B cell (primary cell): Measurements from ENCODE around the gene NKG7. TPM values are rescaled to one million over a fixed set of nuclear protein-coding genes. Genes with fewer than 3 reads are reported as not detected.
"Not testable (repeated sequence)": the region's sequence is repeated elsewhere in the genome, so short reads cannot be mapped to it uniquely, and the experiment has no call there.

Experiments used
- ATAC-seq: fragments of 200-7000 bp; cut with Tn5 transposase; one replicate; pipeline ENCODE4 v1.10.0; 2021; ENCODE audit warnings: low read depth, mild to moderate bottlenecking, moderate number of reproducible peaks, moderate library complexity
- CTCF ChIA-PET: fragments of 350-600 bp; sonication (Branson Sonifier 250); formaldehyde crosslinking; loops from one replicate; lab custom pipeline; 2021; ENCODE audit warnings: antibody characterized with exemption, inconsistent platforms; lab: Charles Lee
- POLR2A ChIA-PET: fragments of 350-600 bp; sonication (Branson Sonifier 250); formaldehyde crosslinking; loops from one replicate; lab custom pipeline; 2021; ENCODE audit warnings: antibody characterized with exemption; lab: Charles Lee
- DNase-seq: peaks from one replicate; pipeline ENCODE4 v3.0.0; 2013
- H2AFZ ChIP-seq: 2 replicates; pipeline ENCODE4 v1.6.1; 2012; ENCODE audit warnings: mild to moderate bottlenecking, low read depth, low read length; ENCODE audit not compliant: insufficient read depth, poor library complexity, severe bottlenecking
- H3K27ac ChIP-seq, 2 donors: 1 replicate in 1 of 2; 2 replicates in 1 of 2; pipeline ENCODE4 v1.5.1; 2012 to 2013; ENCODE audit warnings: low read length in 2 of 2, mild to moderate bottlenecking in 2 of 2, moderate library complexity in 1 of 2
- H3K27me3 ChIP-seq, 4 experiments: fragments of 200-600 bp in 1 of 4; sonication (generic) in 1 of 4; replicated peaks in 1 of 4; 1 replicate in 2 of 4; 2 replicates in 2 of 4; pipeline versions ENCODE4 v1.6.1 to v1.7.0; 2013 to 2016; ENCODE audit warnings: low read length in 3 of 4, mild to moderate bottlenecking in 2 of 4, mixed read lengths in 1 of 4, moderate library complexity in 1 of 4; ENCODE audit not compliant: insufficient read depth in 4 of 4, control insufficient read depth in 3 of 4; ENCODE audit errors: control extremely low read depth in 1 of 4
- H3K36me3 ChIP-seq, 2 experiments: replicated peaks in 1 of 2; 1 replicate in 1 of 2; 2 replicates in 1 of 2; pipeline versions ENCODE4 v1.6.1 to v1.7.1; 2013; ENCODE audit warnings: low read length in 1 of 2; ENCODE audit not compliant: insufficient read depth in 2 of 2, control insufficient read depth in 1 of 2; ENCODE audit errors: control extremely low read depth in 1 of 2, extremely low read depth in 1 of 2
- H3K4me1 ChIP-seq, 2 donors: fragments of 200-600 bp in 1 of 2; sonication (generic) in 1 of 2; 1 replicate in 1 of 2; 2 replicates in 1 of 2; pipeline versions ENCODE4 v1.5.1 to v1.6.1; 2013 to 2017; ENCODE audit warnings: low read length in 2 of 2; ENCODE audit not compliant: control insufficient read depth in 2 of 2, insufficient read depth in 2 of 2
- H3K4me2 ChIP-seq: replicated peaks from 2 replicates; pipeline ENCODE3; 2012; ENCODE audit warnings: mild to moderate bottlenecking, low read depth, low read length; ENCODE audit not compliant: poor library complexity, severe bottlenecking
- H3K4me3 ChIP-seq, 5 experiments: fragments of 200-600 bp in 1 of 5; sonication (generic) in 1 of 5; 1 replicate in 3 of 5; 2 replicates in 2 of 5; pipeline versions ENCODE4 v1.5.1 to v1.7.0; 2011 to 2016; ENCODE audit warnings: low read length in 4 of 5, mild to moderate bottlenecking in 4 of 5, low read depth in 2 of 5, control low read depth in 1 of 5, moderate library complexity in 1 of 5; ENCODE audit not compliant: insufficient read depth in 1 of 5; ENCODE audit errors: control extremely low read depth in 1 of 5, extremely low read depth in 1 of 5
- H3K79me2 ChIP-seq: fragments of 200-600 bp; sonication (generic); one replicate; pipeline ENCODE4 v1.6.0; 2016; ENCODE audit warnings: low read length; ENCODE audit not compliant: control insufficient read depth, insufficient read depth
- H3K9ac ChIP-seq: fragments of 200-600 bp; sonication (generic); 2 replicates; pipeline ENCODE4 v1.6.1; 2017; ENCODE audit warnings: mild to moderate bottlenecking, low read length, moderate library complexity
- H3K9me3 ChIP-seq, 3 donors: one replicate each; pipeline versions ENCODE4 v1.6.1 to v1.7.1; 2013; ENCODE audit warnings: low read length in 2 of 3; ENCODE audit not compliant: control insufficient read depth in 2 of 3, insufficient read depth in 1 of 3; ENCODE audit errors: control extremely low read depth in 1 of 3
- H4K20me1 ChIP-seq: 2 replicates; pipeline ENCODE4 v1.6.0; 2012; ENCODE audit warnings: mild to moderate bottlenecking, low read length; ENCODE audit not compliant: insufficient read depth, control insufficient read depth, poor library complexity, severe bottlenecking
- H3K27ac Mint-ChIP-seq: one replicate; pipeline ENCODE4 v1.8.0; 2021; ENCODE audit warnings: mixed read lengths
- H3K27me3 Mint-ChIP-seq: one replicate; pipeline ENCODE4 v1.8.0; 2021; ENCODE audit warnings: mixed read lengths
- H3K4me1 Mint-ChIP-seq: one replicate; pipeline ENCODE4 v1.8.0; 2021; ENCODE audit warnings: mixed read lengths
- H3K4me3 Mint-ChIP-seq: one replicate; pipeline ENCODE4 v1.8.0; 2021; ENCODE audit warnings: mixed read lengths
- H3K9me3 Mint-ChIP-seq: one replicate; pipeline ENCODE4 v1.8.0; 2022; ENCODE audit warnings: mixed read lengths; ENCODE audit not compliant: insufficient read depth
- CTCF ChIP-seq: fragments of 200-600 bp; IDR thresholded peaks from one replicate; pipeline ENCODE4 v1.8.0; 2022; ENCODE audit warnings: antibody characterized with exemption, mild to moderate bottlenecking
- EZH2 ChIP-seq: IDR thresholded peaks from 2 replicates; pipeline ENCODE4 v1.6.1; 2012; ENCODE audit warnings: borderline replicate concordance, low read depth, mild to moderate bottlenecking, moderate library complexity, low read length; ENCODE audit not compliant: insufficient read depth, poor library complexity, severe bottlenecking
- WGBS: methylation state at CpG from one replicate; pipeline ENCODE4 v1.1.5; 2013; ENCODE audit warnings: missing lambda C conversion rate; ENCODE audit not compliant: insufficient coverage; 5-methylcytosine and 5-hydroxymethylcytosine counted together
- intact Hi-C: fragments of 100-400 bp; cut with micrococcal nuclease; formaldehyde crosslinking; loops from one replicate; pipeline ENCODE4 v1.10.0; 2022
- polyA plus RNA-seq: library from polyadenylated mRNA; depleted of rRNA; stranded (reverse); fragments of >200 nt; gene quantifications from 2 replicates; pipeline ENCODE4 v1.2.3, GENCODE V29; 2012
- total RNA-seq, 2 donors: library from RNA; stranded (reverse); fragments of 120-200 nt in 1 of 2; gene quantifications; 1 replicate in 1 of 2; 2 replicates in 1 of 2; pipeline versions ENCODE4 v1.2.3 to v1.2.4, GENCODE V29; 2013 to 2022

Gene NKG7
- total and polyA plus RNA-seq, 2 donors (not counting 1 experiment from before 2014, with no cell fraction given): 1.9 to 6.6 TPM

- Histone ChIP-seq H3K27ac (no peak overlapping the region), H3K4me2 (peak overlapping the region; percentile 56), H3K79me2 (peaks cover 2% of the 10 kb centered on the region), H3K9me3 (peaks cover 0 to 6% (median 0%) of the 10 kb centered on the region in 3 donors), H3K9ac (no peak overlapping the region), H4K20me1 (no peaks in the 10 kb centered on the region), H3K36me3 (no peaks in the 10 kb centered on the region), H2AFZ (no peak overlapping the region), H3K4me3 (no peak overlapping the region), H3K27me3 (peaks cover 0 to 14% (median 3%) of the 10 kb centered on the region in 4 experiments), H3K4me1 (peaks cover 25 to 39% of the 10 kb centered on the region in 2 donors)
- WGBS: 3% methylated on average over 28 of the region's 39 CpGs
- TF ChIP-seq EZH2 (no peak), CTCF (no peak)
- H3K4me3 Mint-ChIP-seq: peak overlapping the region; percentile 39
- H3K27me3 Mint-ChIP-seq: peaks cover 10% of the 10 kb centered on the region
- intact Hi-C loops: loop anchor here (1.0 to 10.0 kb wide), 2 partner anchors 18 to 93 kb away; no protein-coding TSS in a partner anchor
- H3K9me3 Mint-ChIP-seq: no peaks in the 10 kb centered on the region
- no peak for ATAC-seq
- ChIA-PET CTCF (interaction anchor here (0.5 to 6.6 kb wide), 24 partner anchors 8 to 257 kb away, joined by 3 to 112 read pairs (median 5); partner anchors contain the start of gene VSIG10L), POLR2A (interaction anchor here (0.6 to 1.1 kb wide), 2 partner anchors 27 to 61 kb away, joined by 3 read pairs; no protein-coding TSS in a partner anchor)
- H3K4me1 Mint-ChIP-seq: peaks cover 35% of the 10 kb centered on the region
- no peak for DNase-seq
- H3K27ac Mint-ChIP-seq: no peak overlapping the region
Observed at GRCh38 chr19:51421229-51422052, 49.0 kb upstream of the NKG7 start.

- not testable (repeated sequence) for H3K9me3 ChIP-seq, H2AFZ ChIP-seq, H3K9me3 Mint-ChIP-seq, H3K9ac ChIP-seq, H3K27ac ChIP-seq, ATAC-seq, H3K27me3 Mint-ChIP-seq, H3K4me3 Mint-ChIP-seq, H4K20me1 ChIP-seq, H3K4me3 ChIP-seq, DNase-seq, H3K36me3 ChIP-seq, H3K4me2 ChIP-seq, H3K27ac Mint-ChIP-seq
- Histone ChIP-seq H3K4me1 (peaks cover 31 to 48% of the 10 kb centered on the region in 2 donors), H3K27me3 (peaks cover 0 to 11% (median 3%) of the 10 kb centered on the region in 4 experiments), H3K79me2 (peaks cover 11% of the 10 kb centered on the region)
- ChIA-PET POLR2A (interaction anchor here (0.7 to 1.1 kb wide), 2 partner anchors 26 to 86 kb away, joined by 3 to 8 read pairs; no protein-coding TSS in a partner anchor), CTCF (interaction anchor here (0.7 to 6.6 kb wide), 15 partner anchors 9 to 241 kb away, joined by 3 to 112 read pairs (median 7); partner anchors contain the start of gene VSIG10L)
- H3K4me1 Mint-ChIP-seq: peaks cover 41% of the 10 kb centered on the region
- intact Hi-C loops: loop anchor here (10.0 kb wide), 1 partner anchor 94 kb away; no protein-coding TSS in a partner anchor
- 93% methylated on average over 8 of the region's 11 CpGs for WGBS
Observed at GRCh38 chr19:51420511-51420910, 48.1 kb upstream of the NKG7 start.
